GM13977 (cell line): ENCODE measurements around the gene INF2.

Experiments
- DNase-seq: peaks from one replicate; pipeline ENCODE4 v3.0.0; 2012; ENCODE audit warnings: low spot score
- in situ Hi-C: fragments of 300-500 bp; cut with MboI; formaldehyde crosslinking; loops from one replicate; pipeline ENCODE4 v1.12.0; 2022; ENCODE audit warnings: low sequenced_read_pairs, low pct_unique_long_range_greater_than_20kb, mixed read lengths, inconsistent platforms; ENCODE audit not compliant: unreplicated experiment
- TF ChIP-seq, protein P1 (sequence below): IDR thresholded peaks from 2 replicates; pipeline ENCODE4 v1.5.1; 2012; ENCODE audit warnings: mild to moderate bottlenecking, control low read depth; ENCODE audit not compliant: insufficient read depth; ENCODE audit errors: extremely low read depth, missing control alignments

The INF2 gene

DNA sequence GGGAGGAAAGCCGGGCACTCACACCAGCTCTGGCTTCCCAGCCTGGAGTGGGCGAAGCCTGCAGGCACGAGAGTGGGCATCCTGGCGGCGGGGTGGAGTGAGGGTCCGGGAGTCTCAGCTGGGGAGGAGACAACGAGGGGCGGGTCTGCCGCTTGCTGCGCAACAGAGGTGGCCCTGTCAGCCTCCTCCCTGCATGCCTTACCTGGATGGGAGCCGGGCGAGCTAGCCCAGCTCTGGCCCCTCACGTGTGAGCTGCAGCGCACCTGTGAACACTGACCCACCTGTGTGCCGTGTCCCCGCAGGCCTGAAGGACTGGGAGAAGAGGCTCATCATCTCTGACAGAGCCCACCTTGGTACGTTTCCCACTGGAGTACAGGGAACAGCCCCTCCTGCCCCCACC, 49.6 kb downstream of the INF2 start:
- no peak for DNase-seq
- in situ Hi-C loops, result no loop called here
- TF ChIP-seq, protein P1, sequence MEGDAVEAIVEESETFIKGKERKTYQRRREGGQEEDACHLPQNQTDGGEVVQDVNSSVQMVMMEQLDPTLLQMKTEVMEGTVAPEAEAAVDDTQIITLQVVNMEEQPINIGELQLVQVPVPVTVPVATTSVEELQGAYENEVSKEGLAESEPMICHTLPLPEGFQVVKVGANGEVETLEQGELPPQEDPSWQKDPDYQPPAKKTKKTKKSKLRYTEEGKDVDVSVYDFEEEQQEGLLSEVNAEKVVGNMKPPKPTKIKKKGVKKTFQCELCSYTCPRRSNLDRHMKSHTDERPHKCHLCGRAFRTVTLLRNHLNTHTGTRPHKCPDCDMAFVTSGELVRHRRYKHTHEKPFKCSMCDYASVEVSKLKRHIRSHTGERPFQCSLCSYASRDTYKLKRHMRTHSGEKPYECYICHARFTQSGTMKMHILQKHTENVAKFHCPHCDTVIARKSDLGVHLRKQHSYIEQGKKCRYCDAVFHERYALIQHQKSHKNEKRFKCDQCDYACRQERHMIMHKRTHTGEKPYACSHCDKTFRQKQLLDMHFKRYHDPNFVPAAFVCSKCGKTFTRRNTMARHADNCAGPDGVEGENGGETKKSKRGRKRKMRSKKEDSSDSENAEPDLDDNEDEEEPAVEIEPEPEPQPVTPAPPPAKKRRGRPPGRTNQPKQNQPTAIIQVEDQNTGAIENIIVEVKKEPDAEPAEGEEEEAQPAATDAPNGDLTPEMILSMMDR, result no peak

DNA sequence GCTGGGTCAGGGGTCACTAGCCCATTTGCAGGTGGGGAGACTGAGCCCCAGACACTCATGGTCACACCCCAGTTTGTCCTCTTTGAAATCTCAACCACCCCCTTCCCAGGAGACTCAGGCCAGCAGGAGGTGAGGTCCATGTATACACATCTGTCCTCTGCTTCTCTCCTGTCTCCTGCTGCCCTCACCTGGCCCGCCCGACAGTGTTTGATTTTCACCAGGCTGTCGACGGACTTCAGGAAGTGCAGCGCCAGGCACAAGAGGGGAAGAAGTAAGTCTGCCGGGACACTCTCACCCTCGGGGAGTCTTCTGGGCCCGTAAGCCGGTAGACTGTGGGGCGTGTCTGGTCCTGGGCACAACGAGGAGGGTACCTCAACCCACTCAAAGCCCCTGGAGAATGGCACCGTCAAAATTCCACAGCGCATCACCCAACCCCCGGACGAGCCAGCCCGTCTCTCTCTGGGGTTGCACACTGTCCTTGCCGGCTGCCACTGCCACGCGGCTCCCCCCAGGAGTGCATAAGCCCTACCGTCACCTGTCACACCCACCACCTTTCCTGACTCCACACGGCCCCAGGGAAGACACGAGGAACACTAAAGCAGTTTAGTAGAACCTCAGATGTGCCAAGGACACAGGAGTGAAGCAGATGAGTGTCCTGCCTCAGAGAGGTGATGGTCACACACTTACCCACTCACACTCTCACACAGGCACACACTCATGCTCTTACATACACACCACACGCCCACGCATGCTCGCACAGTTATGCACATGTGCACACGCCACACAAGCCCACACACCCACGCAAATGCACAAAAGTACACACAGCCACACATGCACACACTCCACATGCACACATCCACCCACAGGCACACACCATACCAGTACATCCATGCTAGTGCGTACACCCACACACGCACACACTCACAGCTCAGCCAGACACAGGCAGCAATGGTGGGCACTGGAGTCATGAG, 50.4 kb downstream of the INF2 start:
- in situ Hi-C loops, result no loop called here
- TF ChIP-seq, protein P1, result no peak

DNA sequence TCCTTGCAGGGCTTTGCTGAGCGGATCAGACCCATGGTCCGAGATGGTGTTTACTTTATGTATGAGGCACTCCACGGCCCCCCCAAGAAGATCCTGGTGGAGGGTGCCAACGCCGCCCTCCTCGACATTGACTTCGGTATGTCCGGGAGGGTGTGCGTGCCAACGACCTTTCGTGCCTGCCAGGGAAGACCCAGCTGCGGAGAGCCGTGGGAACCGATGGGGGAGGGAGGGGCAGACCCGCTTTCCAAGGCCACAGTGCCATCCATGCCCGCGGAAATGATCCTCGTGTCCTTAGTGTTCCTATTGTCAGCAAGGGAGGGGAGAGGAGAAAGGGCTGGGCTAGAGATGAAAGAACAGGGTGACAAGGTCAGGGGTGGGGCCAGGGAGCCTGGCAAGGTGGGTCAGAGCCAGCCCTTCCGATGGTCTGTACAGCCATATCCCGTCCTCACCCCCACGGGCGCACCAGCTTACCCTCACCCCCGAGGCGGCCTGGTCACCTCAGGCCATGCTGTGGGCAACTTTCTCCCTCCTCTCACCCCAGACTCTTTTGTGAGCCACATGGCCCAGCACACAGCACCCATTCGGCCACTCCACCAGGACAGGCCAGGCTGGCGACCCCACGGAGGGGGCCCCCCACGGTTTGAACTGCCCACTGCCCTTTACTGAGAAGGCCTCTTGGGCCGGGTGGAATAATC, 51.8 kb downstream of the INF2 start:
- TF ChIP-seq, protein P1, result no peak
- DNase-seq, result no peak
- in situ Hi-C loops, result no loop called here

More for the DNA sequence above, 50.4 kb downstream of the INF2 start:
- DNase-seq, result no peak

DNA sequence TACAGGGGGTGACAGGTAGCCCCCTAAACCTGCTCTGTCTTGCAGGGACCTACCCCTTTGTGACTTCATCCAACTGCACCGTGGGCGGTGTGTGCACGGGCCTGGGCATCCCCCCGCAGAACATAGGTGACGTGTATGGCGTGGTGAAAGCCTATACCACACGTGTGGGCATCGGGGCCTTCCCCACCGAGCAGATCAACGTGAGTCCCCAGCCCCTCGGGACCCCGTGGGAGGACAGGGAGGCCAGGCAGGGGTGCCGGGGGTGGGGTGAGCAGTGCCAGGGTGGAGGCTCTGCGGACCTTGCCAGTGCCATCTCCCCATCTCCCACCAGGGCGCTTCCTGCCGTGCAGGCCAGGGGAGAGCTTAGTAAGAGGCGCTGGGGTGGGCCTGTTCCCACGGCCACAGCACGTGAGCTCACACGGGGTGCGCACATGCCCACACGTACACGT, 52.4 kb downstream of the INF2 start:
- in situ Hi-C loops, result no loop called here
- no peak for DNase-seq
- TF ChIP-seq, protein P1, result no peak

- DNase-seq, result no peak
- TF ChIP-seq, protein P1, result no peak
- in situ Hi-C loops, result no loop called here
Measured at GRCh38 chr14:104742586-104743455, 53.4 kb downstream of the INF2 start.
